ENCODE measurements around the gene POLR2F.

DNA sequence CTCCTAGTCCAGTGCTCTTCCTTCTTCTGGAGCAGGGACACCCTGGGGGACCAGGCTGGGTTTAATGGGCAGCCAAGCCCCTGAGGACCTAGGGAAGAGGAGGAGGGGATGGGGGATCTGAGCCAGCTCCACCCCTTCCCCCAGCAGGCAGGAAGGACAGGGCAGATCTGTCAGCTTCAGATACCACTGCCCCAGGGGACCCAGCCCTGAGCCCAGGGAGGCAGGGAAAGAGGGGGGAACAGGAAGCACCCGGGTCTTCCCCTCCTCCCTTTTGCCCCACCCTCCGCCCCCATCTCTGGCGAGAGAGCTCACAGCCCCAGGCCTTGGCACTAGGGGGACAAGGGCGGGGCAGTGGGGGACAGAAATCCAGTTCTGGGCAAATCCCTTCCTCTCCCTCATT, 42.6 kb downstream of the POLR2F start:
- TF ChIP-seq MAX (IDR thresholded peaks at IDR 0.05), result no peak
- TF ChIP-seq, protein P1, sequence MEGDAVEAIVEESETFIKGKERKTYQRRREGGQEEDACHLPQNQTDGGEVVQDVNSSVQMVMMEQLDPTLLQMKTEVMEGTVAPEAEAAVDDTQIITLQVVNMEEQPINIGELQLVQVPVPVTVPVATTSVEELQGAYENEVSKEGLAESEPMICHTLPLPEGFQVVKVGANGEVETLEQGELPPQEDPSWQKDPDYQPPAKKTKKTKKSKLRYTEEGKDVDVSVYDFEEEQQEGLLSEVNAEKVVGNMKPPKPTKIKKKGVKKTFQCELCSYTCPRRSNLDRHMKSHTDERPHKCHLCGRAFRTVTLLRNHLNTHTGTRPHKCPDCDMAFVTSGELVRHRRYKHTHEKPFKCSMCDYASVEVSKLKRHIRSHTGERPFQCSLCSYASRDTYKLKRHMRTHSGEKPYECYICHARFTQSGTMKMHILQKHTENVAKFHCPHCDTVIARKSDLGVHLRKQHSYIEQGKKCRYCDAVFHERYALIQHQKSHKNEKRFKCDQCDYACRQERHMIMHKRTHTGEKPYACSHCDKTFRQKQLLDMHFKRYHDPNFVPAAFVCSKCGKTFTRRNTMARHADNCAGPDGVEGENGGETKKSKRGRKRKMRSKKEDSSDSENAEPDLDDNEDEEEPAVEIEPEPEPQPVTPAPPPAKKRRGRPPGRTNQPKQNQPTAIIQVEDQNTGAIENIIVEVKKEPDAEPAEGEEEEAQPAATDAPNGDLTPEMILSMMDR (IDR thresholded peaks at IDR 0.05; ENCODE audit: low read depth, low read length, missing input control), result no peak
- TF ChIP-seq ZBTB33 (IDR thresholded peaks at IDR 0.05), result no peak
- no peak for TF ChIP-seq HNF4A (conservative IDR thresholded peaks at IDR 0.05)
- TF ChIP-seq RAD21 (IDR thresholded peaks at IDR 0.05), result no peak
- no peak for TF ChIP-seq ATF3 (IDR thresholded peaks at IDR 0.05)
